ENCODE measurements around the gene ST13.
"Not testable (repeated sequence)": the region's sequence is repeated elsewhere in the genome, so short reads cannot be mapped to it uniquely, and the experiment has no call there.

The ST13 gene

GRCh38 chr22:40834619-40835018, 21.8 kb downstream of the ST13 start:
- no peak for DNase-seq

GRCh38 chr22:40829131-40829530, 27.3 kb downstream of the ST13 start:
- DNase-seq, result no peak

GRCh38 chr22:40826984-40827741, 29.3 kb downstream of the ST13 start:
- no peak for DNase-seq

- DNase-seq, result not testable (repeated sequence)
Measured at GRCh38 chr22:40826292-40826691, 30.1 kb downstream of the ST13 start.

GRCh38 chr22:40823426-40823825, 33.0 kb downstream of the ST13 start:
- DNase-seq, result no peak

- DNase-seq, result no peak
Measured at GRCh38 chr22:40819599-40820140, 36.8 kb downstream of the ST13 start.

- peak; percentile 81 to 86 (median 84) for DNase-seq
Measured at GRCh38 chr22:40818747-40819598, 37.5 kb downstream of the ST13 start, which contains the start of gene SLC25A17. Gene SLC25A17, minus strand, starts transcription at chr22:40819346. Its CDS starts 98 bp downstream, at chr22:40819248.

GRCh38 chr22:40818192-40818746, 38.2 kb downstream of the ST13 start:
- DNase-seq, result no peak

- DNase-seq, result no peak
Measured at GRCh38 chr22:40817737-40818136, 38.7 kb downstream of the ST13 start.

GRCh38 chr22:40813912-40814315, 42.5 kb downstream of the ST13 start:
- DNase-seq, result no peak

GRCh38 chr22:40808018-40808841, 48.2 kb downstream of the ST13 start:
- no peak for DNase-seq

- no peak for DNase-seq
Measured at GRCh38 chr22:40806711-40807110, 49.7 kb downstream of the ST13 start.

GRCh38 chr22:40805699-40806203, 50.7 kb downstream of the ST13 start:
- no peak for DNase-seq

GRCh38 chr22:40805239-40805638, 51.2 kb downstream of the ST13 start:
- no peak for DNase-seq

GRCh38 chr22:40803321-40803720, 53.1 kb downstream of the ST13 start:
- no peak for DNase-seq

- no peak for DNase-seq
Measured at GRCh38 chr22:40799008-40799407, 57.4 kb downstream of the ST13 start.

GRCh38 chr22:40797427-40797826, 59.0 kb downstream of the ST13 start:
- no peak for DNase-seq

GRCh38 chr22:40792451-40792850, 64.0 kb downstream of the ST13 start:
- no peak for DNase-seq

- DNase-seq, result no peak
Measured at GRCh38 chr22:40791241-40791640, 65.2 kb downstream of the ST13 start.

GRCh38 chr22:40789131-40789530, 67.3 kb downstream of the ST13 start:
- no peak for DNase-seq

- no peak for DNase-seq
Measured at GRCh38 chr22:40782521-40782920, 73.9 kb downstream of the ST13 start.

GRCh38 chr22:40781749-40782148, 74.7 kb downstream of the ST13 start:
- DNase-seq, result not testable (repeated sequence)
